Neural progenitor cell (in vitro differentiated cells): ENCODE results near the gene MTHFSD. TPM values are rescaled to one million over a fixed set of nuclear protein-coding genes. Genes with fewer than 3 reads are reported as not detected.
A peak's percentile ranks its signal among the peaks of the same experiment; 100 is the strongest.

ENCODE experiments used
- DNase-seq: peaks from one replicate; pipeline ENCODE4 v3.0.0-alpha.2; 2016; ENCODE audit warnings: low spot score
- H2AFZ ChIP-seq: fragments of 200-600 bp; sonication (generic); replicated peaks from 2 replicates; pipeline ENCODE4 v1.6.1; 2016; ENCODE audit warnings: antibody characterized with exemption
- H3F3A ChIP-seq: fragments of 200-600 bp; sonication (generic); 2 replicates; pipeline ENCODE4 v1.6.1; 2016; ENCODE audit warnings: antibody characterized with exemption, low read depth
- H3K27ac ChIP-seq: fragments of 200-600 bp; sonication (generic); 2 replicates; pipeline ENCODE4 v1.5.1; 2016; ENCODE audit warnings: mild to moderate bottlenecking
- H3K27me3 ChIP-seq: fragments of 200-600 bp; sonication (generic); 2 replicates; pipeline ENCODE4 v1.6.1; 2016; ENCODE audit warnings: mild to moderate bottlenecking, moderate library complexity
- H3K36me3 ChIP-seq: fragments of 200-600 bp; sonication (generic); 2 replicates; pipeline ENCODE4 v1.5.1; 2016
- H3K4me1 ChIP-seq: fragments of 200-600 bp; sonication (generic); 2 replicates; pipeline ENCODE4 v1.6.1; 2016; ENCODE audit warnings: mixed run types
- H3K4me2 ChIP-seq: fragments of 200-600 bp; sonication (generic); 2 replicates; pipeline ENCODE4 v1.6.1; 2016
- H3K4me3 ChIP-seq: fragments of 200-600 bp; sonication (generic); 2 replicates; pipeline ENCODE4 v1.5.1; 2016
- H3K79me2 ChIP-seq: fragments of 200-600 bp; sonication (generic); 2 replicates; pipeline ENCODE4 v1.6.1; 2016; ENCODE audit warnings: low read depth
- H3K9ac ChIP-seq: fragments of 200-600 bp; sonication (generic); 2 replicates; pipeline ENCODE4 v1.6.1; 2016
- H3K9me3 ChIP-seq: fragments of 200-600 bp; sonication (generic); 2 replicates; pipeline ENCODE4 v1.5.1; 2016; ENCODE audit warnings: low read depth
- H4K20me1 ChIP-seq: fragments of 200-600 bp; sonication (generic); 2 replicates; pipeline ENCODE4 v1.6.1; 2016; ENCODE audit warnings: low read depth
- H3K27ac Mint-ChIP-seq: 3 replicates; pipeline ENCODE4 v1.8.0; 2021; ENCODE audit warnings: mixed read lengths
- H3K27me3 Mint-ChIP-seq: 2 replicates; pipeline ENCODE4 v1.8.0; 2022; ENCODE audit warnings: low read depth, mild to moderate bottlenecking, inconsistent platforms, moderate library complexity, mixed read lengths; ENCODE audit not compliant: insufficient read depth
- H3K36me3 Mint-ChIP-seq: 3 replicates; pipeline ENCODE4 v1.8.0; 2021; ENCODE audit warnings: mixed read lengths
- H3K4me1 Mint-ChIP-seq: 3 replicates; pipeline ENCODE4 v1.8.0; 2021; ENCODE audit warnings: mixed read lengths
- H3K4me3 Mint-ChIP-seq: 3 replicates; pipeline ENCODE4 v1.8.0; 2021; ENCODE audit warnings: mild to moderate bottlenecking, moderate library complexity, mixed read lengths
- H3K9me3 Mint-ChIP-seq: 3 replicates; pipeline ENCODE4 v1.8.0; 2020; ENCODE audit warnings: mixed read lengths
- EZH2 ChIP-seq: fragments of 200-600 bp; sonication (generic); IDR thresholded peaks from 2 replicates; pipeline ENCODE4 v1.6.1; 2017; ENCODE audit warnings: antibody characterized with exemption, mild to moderate bottlenecking, moderate library complexity
- EZH2phosphoT487 ChIP-seq: fragments of 200-600 bp; sonication (generic); IDR thresholded peaks from 2 replicates; pipeline ENCODE4 v1.6.1; 2017; ENCODE audit warnings: antibody characterized with exemption
- total RNA-seq: library from RNA; depleted of rRNA; stranded (reverse); fragments of >200 nt; gene quantifications from 2 replicates; pipeline ENCODE4 v1.2.3, GENCODE V29; 2015; ENCODE audit warnings: low replicate concordance
- TF ChIP-seq, protein P1 (sequence below): fragments of 200-600 bp; sonication (generic); IDR thresholded peaks from 2 replicates; pipeline ENCODE4 v1.5.1; 2017; ENCODE audit warnings: antibody characterized with exemption, mild to moderate bottlenecking

The MTHFSD gene
- total RNA-seq, 1 donor from 2014 or later = 17.4 TPM

DNA sequence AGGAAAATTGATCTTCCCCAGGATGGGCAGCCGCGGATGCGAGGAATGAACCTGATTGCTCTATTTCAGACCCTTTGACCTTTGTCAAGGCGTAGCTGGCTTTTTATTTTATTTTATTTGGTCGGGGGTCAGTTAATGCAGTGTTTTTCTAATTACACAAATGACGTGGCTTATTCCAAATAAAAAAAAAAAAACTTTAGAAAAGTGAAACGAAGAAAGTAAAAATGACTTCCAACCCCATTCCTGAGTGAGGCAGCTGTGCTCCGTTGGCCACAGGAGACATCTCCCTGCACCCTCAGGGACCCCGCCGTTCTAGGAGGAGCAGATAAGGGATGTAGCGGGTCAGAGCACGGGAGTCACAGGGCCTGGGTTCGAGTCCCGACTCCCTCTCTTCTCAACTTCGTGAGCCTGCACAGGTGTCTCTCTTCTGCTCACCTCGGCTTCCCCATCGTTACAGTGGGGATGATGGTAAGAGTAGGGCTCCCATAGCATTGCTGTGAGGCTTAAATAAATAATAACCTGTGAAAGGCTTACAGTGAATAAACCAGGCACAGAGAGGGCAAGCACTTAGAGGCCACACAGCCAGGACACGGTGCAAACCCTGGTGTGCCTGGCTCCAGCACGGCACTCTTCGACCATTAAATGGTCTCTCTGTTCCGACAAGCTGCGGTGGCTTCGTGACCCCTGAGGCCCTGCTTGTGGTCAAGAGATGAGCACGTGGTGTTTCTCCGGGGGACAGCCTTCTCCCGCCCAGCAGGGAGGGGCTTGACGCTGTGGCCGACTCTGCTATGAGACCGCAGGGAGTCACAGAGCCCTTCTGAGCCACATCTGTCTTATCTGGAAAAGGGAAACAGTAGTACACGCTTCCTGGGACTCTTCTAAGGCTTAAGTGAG is 34.5 kb downstream of the MTHFSD start:
- no peaks in the 10 kb centered on the region for H3K9me3 ChIP-seq
- TF ChIP-seq EZH2phosphoT487 (no peak), EZH2 (peak; percentile 27)
- no peak overlapping the region for H2AFZ ChIP-seq
- peaks cover 20% of the 10 kb centered on the region for H4K20me1 ChIP-seq
- no peaks in the 10 kb centered on the region for H3K79me2 ChIP-seq
- peaks cover 11% of the 10 kb centered on the region for H3K4me1 ChIP-seq
- no peak overlapping the region for H3K9ac ChIP-seq
- H3K4me3 Mint-ChIP-seq = no peak overlapping the region
- H3K9me3 Mint-ChIP-seq = no peaks in the 10 kb centered on the region
- DNase-seq = no peak
- H3K4me2 ChIP-seq = no peak overlapping the region
- H3K27me3 Mint-ChIP-seq = peaks cover 54% of the 10 kb centered on the region
- no peak overlapping the region for H3K27ac ChIP-seq
- no peaks in the 10 kb centered on the region for H3K4me1 Mint-ChIP-seq
- no peaks in the 10 kb centered on the region for H3K36me3 Mint-ChIP-seq
- H3F3A ChIP-seq = no peaks in the 10 kb centered on the region
- H3K27ac Mint-ChIP-seq = no peak overlapping the region
- peaks cover 65% of the 10 kb centered on the region for H3K27me3 ChIP-seq
- no peak overlapping the region for H3K4me3 ChIP-seq
- H3K36me3 ChIP-seq = no peaks in the 10 kb centered on the region

DNA sequence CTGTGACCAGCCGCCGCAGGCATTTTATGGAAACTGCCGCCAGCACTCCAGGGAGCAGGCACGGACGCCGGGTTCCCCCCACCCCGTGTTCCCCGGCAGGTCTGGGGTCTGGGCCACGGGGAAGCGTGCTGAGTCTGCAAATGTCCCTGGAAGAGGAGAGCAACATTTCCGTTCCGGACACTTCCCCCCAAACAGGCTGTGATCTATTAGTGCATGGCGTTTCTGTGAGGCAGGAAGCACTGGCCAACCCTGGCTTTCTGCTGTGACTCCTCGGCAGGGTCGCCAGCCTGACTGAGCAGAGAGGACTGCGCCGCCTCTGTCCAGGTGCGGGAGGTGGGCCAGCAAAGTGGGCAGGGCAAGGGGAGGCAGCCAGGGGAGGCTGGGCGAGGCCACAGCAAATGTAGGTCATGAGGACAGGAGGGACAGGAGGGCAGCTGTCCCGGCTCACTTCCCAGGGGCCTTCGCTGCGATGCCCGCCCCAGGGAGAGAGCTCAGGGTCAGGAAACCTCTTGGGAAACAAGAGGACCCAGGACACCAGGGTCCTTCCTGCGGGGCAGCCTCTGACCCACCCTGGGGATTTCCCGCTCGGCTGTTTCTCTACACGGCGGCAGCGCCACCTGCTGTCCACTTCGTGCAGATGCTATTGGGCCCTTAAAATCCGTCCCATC is 35.3 kb downstream of the MTHFSD start:
- H3K4me2 ChIP-seq = no peak overlapping the region
- peaks cover 59% of the 10 kb centered on the region for H3K27me3 Mint-ChIP-seq
- H3K4me1 Mint-ChIP-seq = no peaks in the 10 kb centered on the region
- H3K27me3 ChIP-seq = peaks cover 73% of the 10 kb centered on the region
- H3K4me3 Mint-ChIP-seq = no peak overlapping the region
- no peak overlapping the region for H3K4me3 ChIP-seq
- no peaks in the 10 kb centered on the region for H3K36me3 ChIP-seq
- no peaks in the 10 kb centered on the region for H3K79me2 ChIP-seq
- peaks cover 28% of the 10 kb centered on the region for H4K20me1 ChIP-seq
- no peaks in the 10 kb centered on the region for H3K9me3 ChIP-seq
- peak; percentile 88 for DNase-seq
- no peak overlapping the region for H2AFZ ChIP-seq
- no peak overlapping the region for H3K9ac ChIP-seq
- H3K27ac Mint-ChIP-seq = no peak overlapping the region
- TF ChIP-seq EZH2 (no peak), EZH2phosphoT487 (no peak)
- TF ChIP-seq, protein P1, sequence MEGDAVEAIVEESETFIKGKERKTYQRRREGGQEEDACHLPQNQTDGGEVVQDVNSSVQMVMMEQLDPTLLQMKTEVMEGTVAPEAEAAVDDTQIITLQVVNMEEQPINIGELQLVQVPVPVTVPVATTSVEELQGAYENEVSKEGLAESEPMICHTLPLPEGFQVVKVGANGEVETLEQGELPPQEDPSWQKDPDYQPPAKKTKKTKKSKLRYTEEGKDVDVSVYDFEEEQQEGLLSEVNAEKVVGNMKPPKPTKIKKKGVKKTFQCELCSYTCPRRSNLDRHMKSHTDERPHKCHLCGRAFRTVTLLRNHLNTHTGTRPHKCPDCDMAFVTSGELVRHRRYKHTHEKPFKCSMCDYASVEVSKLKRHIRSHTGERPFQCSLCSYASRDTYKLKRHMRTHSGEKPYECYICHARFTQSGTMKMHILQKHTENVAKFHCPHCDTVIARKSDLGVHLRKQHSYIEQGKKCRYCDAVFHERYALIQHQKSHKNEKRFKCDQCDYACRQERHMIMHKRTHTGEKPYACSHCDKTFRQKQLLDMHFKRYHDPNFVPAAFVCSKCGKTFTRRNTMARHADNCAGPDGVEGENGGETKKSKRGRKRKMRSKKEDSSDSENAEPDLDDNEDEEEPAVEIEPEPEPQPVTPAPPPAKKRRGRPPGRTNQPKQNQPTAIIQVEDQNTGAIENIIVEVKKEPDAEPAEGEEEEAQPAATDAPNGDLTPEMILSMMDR = peak; percentile 89
- no peaks in the 10 kb centered on the region for H3K36me3 Mint-ChIP-seq
- H3K27ac ChIP-seq = no peak overlapping the region
- H3F3A ChIP-seq = no peaks in the 10 kb centered on the region
- H3K4me1 ChIP-seq = peaks cover 15% of the 10 kb centered on the region
- H3K9me3 Mint-ChIP-seq = no peaks in the 10 kb centered on the region

DNA sequence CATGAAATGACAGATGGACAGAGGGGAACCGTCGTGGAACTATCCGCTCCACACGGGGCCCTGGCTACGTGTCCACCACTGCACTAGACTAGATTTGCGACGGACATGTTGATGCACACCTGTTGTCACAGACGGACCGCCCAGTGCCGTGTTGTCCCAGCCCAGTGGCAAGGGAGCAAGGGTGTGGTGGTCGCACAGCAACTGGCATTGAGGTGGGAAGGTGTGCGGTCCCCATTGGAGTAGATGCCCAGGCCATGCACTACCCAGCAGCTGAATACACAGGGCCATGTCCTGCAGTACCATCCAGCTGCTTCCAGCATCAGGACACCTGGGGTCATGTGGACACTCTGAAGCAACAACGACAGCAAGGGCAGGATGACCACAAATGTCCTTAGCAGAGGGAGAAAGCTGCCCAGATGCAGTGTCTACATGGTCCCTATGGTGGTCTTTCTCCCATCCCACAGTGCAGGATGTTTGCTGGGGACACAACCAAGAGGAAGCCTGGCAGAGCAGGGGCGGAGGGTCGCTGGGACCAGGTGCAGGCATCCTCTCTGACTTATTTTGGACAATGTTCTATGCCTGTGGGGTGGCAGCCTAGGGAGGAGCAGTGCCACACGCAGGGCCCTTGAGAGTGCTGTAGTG is 35.9 kb downstream of the MTHFSD start:
- Histone ChIP-seq H3K27me3 (peaks cover 80% of the 10 kb centered on the region), H3K27ac (no peak overlapping the region), H2AFZ (no peak overlapping the region), H3K4me2 (no peak overlapping the region), H3K36me3 (no peaks in the 10 kb centered on the region), H3K79me2 (no peaks in the 10 kb centered on the region), H3K4me1 (peaks cover 15% of the 10 kb centered on the region), H3F3A (no peaks in the 10 kb centered on the region), H3K4me3 (no peak overlapping the region), H3K9ac (no peak overlapping the region), H4K20me1 (peaks cover 34% of the 10 kb centered on the region), H3K9me3 (no peaks in the 10 kb centered on the region)
- Mint-ChIP-seq H3K27ac (no peak overlapping the region), H3K4me3 (no peak overlapping the region), H3K4me1 (no peaks in the 10 kb centered on the region), H3K9me3 (no peaks in the 10 kb centered on the region), H3K36me3 (no peaks in the 10 kb centered on the region), H3K27me3 (peaks cover 63% of the 10 kb centered on the region)
- DNase-seq = no peak
- no peak for TF ChIP-seq EZH2phosphoT487
- TF ChIP-seq EZH2 = no peak
- TF ChIP-seq, protein P1 = no peak
